ENCODE results near the gene HOXA3. TPM values are rescaled to one million over a fixed set of nuclear protein-coding genes. Genes with fewer than 3 reads are reported as not detected.
A peak's percentile ranks its signal among the peaks of the same experiment; 100 is the strongest.

Gene HOXA3
- polyA plus RNA-seq, 4 donors: 36.3 to 53.5 (median 51.6) TPM

DNA sequence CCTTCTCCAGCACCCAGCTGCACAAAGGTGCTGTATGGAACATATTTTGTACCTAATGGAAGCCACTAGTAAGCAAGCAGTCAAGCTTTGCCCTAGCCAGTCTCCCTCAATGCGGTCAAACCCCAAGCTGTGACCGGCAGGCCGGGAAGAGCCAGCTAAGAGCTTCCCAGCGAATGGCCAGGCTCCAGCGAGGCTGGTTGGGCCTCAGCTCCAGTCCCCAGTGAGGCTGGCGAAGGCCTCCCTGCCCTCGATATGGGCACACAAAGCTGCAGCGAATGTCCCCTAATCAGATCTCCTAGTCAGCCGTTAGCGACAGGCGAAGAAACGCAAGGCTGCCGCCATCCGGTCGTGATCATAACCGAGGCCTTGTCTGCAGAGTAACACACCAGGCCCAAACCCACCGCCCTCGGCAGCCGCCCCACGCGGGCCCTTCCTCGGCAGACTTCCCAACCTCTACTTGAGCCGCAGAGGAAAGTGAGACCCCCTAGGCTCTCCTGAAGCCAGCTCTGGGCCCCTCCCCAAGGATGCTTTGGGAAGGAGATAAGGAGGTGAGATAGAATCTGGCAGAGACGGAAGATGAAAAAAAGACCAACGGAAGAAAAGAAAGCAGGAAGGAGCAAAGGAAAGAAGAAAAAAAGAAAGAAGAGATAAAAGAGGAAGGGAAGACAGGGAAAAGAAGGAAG, 16.0 kb upstream of the HOXA3 start:
- no peak for DNase-seq (ENCODE audit: low read depth in 4 of 4, low spot score in 2 of 4)

DNA sequence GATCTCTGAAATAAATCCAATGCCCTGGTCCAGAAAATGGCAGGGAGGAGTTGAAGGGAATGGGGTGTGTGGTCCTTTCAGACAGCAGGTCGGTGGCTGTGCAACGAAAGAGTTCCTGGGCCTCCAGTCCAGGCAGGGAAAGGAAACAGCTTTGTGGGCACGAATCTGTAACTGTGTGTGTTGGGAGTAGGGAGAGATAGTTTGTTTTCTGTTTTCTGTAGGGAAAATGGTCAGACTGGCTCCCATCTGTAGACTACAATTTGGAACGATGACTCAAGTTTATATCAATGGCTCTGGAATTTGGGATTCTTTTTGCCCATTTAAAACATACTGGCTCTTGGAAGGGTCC, 15.5 kb upstream of the HOXA3 start:
- DNase-seq (ENCODE audit: low read depth in 4 of 4, low spot score in 2 of 4): no peak

DNA sequence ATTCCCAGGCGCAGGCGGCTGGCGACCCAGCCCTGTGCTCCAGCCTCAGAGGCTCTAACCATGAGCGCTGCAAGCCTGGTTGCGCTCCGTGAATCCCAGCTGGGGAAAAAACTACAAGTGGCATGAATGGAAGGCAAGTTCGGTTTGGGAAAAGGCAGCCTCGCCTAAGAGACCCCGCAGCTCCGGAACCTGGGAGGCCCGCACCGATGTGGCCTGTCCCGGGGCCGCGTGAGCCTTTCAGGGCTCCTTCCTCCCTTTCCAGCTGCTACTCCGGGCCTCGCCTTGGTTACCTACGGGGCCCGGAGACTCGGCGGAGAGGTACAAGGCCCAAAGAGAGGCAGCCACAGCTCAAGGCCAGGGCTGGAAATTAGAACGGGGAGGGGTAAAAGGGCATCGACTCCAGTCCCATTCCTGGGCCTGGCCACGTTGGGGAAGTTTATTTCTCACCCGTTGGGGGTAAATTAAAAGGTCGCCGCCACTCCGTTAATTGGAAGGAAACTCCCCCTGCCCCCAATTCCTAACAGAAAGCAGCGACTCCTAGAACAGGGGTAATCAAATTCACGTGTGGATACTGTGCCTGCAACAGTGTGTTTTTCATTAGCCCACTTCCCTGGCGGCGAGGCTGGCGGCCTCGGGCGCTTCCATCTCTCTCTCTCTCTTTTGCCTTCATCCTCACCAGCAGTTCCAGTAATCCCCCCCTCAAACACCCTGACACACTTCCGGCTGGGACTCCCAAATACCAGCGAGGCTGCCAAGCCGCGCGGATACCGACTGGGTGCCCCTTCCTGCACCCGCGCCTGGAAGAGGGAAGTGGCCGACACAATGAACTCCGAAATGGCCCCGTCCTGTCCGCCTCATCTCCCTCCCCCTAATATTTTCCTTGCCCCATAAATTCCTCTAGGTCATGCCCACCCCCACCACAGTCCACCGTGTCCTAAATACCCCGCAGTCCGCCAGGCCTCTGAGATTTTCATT, 14.4 kb upstream of the HOXA3 start:
- DNase-seq (ENCODE audit: low read depth in 4 of 4, low spot score in 2 of 4): no peak

GRCh38 chr7:27165996-27166530, 13.7 kb upstream of the HOXA3 start:
- peak in 1 of 4 donors; percentile 85 for DNase-seq (ENCODE audit: low read depth in 4 of 4, low spot score in 2 of 4)

DNA sequence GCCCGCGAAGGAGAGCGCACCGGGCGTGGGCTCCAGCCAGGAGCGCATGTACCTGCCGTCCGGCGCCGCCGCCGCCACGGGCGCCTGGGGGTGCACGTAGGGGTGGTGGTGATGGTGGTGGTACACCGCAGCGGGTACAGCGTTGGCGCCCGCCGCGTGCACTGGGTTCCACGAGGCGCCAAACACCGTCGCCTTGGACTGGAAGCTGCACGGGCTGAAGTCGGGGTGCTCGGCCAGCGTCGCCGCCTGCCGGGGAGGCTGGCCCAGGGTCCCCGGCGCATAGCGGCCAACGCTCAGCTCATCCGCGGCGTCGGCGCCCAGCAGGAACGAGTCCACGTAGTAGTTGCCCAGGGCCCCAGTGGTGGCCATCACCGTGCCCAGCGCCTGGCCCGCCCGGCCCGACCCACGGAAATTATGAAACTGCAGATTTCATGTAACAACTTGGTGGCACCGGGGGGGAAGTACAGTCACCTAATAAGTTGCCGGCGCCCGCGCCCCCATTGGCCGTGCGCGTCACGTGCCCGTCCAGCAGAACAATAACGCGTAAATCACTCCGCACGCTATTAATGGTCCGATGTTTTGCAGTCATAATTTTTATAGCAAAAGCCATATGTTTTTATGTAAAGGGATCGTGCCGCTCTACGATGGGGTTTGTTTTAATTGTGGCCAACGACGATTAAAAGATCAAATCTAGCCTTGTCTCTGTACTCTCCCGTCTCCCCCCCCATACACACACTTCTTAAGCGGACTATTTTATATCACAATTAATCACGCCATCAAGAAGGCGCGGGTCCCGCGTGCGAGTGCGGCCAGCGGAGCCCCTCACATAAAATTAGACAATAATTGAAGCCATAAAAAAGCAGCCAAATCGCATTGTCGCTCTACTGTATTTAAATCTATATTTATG, 13.0 kb upstream of the HOXA3 start, which contains the start of gene HOXA9:
Gene HOXA9 (minus strand): TSS at position 449 of the 907 bp plus-strand sequence. CDS start 80 bp downstream, at position 369.
- peak in 3 of 4 donors; percentile 89 to 92 (median 90) for DNase-seq (ENCODE audit: low read depth in 4 of 4, low spot score in 2 of 4)

GRCh38 chr7:27164367-27165088, 12.1 kb upstream of the HOXA3 start:
- DNase-seq (ENCODE audit: low read depth in 4 of 4, low spot score in 2 of 4): no peak

DNA sequence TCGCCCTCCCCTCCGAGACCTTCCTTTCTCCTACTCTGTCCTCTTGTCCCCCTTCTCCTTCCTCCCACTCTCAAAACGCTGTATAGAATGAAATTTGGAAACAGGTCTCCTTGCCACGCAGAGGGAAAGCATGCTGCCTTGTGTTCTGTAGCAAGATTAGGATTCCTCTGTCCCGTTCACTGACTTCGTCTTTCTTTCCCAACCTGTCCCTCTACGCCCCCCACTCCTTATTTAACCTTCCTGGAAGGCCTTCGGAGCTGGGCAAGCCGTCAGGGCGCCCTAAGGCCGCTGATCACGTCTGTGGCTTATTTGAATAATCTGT, 11.6 kb upstream of the HOXA3 start:
- DNase-seq (ENCODE audit: low read depth in 4 of 4, low spot score in 2 of 4): no peak

- no peak for DNase-seq (ENCODE audit: low read depth in 4 of 4, low spot score in 2 of 4)
Measured at GRCh38 chr7:27163288-27164044, 11.1 kb upstream of the HOXA3 start.

DNA sequence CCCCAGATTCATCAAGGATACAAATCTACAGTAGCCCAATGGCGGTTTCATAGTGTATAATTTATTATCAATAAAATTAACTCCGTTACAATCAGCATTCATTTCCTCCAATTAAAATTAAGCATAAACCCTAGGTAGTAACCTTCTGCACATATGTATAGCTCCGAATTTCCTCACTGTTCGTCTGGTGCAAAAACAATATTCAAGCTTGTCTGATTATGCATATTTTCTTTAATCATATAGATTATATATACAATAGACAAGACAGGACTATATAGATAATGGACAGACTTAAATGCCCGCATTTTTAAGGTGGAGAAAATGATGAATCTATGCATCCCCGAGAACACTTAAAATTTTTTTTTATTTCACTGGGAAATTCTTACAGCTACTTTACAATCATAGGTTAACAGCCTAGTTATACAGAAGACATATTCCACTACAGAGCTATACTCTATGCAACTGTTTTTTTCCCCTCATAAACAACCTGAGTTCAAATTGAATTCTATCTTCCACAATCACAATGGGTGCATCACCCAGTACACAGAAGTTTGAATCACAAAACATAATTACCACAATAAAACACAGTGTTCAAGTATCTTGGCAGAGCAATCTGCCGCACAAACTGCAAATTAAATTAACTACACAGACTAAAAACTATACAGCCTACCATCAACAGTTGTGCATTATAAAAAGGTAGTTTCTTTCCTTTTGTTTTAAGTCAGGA, 10.3 kb upstream of the HOXA3 start:
- no peak for DNase-seq (ENCODE audit: low read depth in 4 of 4, low spot score in 2 of 4)

- DNase-seq (ENCODE audit: low read depth in 4 of 4, low spot score in 2 of 4): no peak
Measured at GRCh38 chr7:27161721-27162560, 9.6 kb upstream of the HOXA3 start.

- DNase-seq (ENCODE audit: low read depth in 4 of 4, low spot score in 2 of 4): no peak
Measured at GRCh38 chr7:27161214-27161720, 8.9 kb upstream of the HOXA3 start.

DNA sequence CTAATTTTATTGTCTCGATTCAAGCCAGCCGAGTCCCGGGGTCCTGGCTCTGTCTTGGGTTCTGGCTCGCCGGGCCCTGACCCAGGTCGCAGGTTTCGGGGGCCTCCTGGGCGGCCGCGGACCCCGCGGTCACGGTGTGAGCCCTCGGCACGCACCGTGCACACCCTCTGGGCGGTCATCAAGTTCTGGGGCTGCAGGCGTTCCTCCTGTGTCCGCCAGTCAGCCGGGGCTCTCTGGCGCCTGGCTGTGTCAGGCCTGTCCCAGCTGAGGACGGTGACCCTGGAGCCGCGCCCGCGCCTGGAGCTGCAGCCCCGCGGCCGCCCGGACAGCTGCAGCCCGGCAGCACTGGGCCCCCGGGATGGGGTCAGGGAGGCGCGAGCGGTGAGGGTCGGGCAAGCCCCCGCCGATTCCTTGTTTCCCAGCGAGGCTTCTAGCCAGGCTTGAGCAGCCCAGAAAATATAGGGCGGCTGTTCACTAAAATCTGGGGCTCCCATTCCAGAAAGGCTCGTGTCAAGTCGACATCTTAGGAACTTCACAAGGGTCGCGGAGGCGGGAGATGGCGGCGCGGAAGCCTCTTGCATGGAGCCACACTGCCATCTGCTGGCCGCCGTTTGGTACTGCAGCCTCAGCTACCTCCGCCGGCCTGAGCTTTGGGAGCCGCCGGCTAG, 8.3 kb upstream of the HOXA3 start:
- peak in 3 of 4 donors; percentile 88 to 91 (median 91) for DNase-seq (ENCODE audit: low read depth in 4 of 4, low spot score in 2 of 4)

DNA sequence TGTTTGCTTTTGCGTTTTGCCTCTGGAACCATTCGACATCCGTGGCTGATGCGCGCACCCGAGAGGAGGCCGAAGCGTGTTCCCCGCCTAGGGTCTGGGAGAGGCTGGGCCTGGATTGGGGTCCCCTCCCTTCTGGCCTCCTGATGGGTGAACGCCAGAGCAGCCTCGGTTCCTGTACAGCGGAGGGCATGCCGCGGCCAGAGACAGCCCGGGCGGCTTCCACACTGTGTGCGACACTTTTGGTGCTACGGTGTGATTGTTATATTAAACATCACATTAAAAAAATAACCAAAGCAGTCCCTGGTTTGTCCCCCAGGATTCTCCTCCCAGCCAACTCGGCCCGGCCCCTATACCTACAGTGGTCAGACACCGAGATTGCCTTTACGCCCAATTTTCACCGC, 7.8 kb upstream of the HOXA3 start:
- DNase-seq (ENCODE audit: low read depth in 4 of 4, low spot score in 2 of 4): no peak

DNA sequence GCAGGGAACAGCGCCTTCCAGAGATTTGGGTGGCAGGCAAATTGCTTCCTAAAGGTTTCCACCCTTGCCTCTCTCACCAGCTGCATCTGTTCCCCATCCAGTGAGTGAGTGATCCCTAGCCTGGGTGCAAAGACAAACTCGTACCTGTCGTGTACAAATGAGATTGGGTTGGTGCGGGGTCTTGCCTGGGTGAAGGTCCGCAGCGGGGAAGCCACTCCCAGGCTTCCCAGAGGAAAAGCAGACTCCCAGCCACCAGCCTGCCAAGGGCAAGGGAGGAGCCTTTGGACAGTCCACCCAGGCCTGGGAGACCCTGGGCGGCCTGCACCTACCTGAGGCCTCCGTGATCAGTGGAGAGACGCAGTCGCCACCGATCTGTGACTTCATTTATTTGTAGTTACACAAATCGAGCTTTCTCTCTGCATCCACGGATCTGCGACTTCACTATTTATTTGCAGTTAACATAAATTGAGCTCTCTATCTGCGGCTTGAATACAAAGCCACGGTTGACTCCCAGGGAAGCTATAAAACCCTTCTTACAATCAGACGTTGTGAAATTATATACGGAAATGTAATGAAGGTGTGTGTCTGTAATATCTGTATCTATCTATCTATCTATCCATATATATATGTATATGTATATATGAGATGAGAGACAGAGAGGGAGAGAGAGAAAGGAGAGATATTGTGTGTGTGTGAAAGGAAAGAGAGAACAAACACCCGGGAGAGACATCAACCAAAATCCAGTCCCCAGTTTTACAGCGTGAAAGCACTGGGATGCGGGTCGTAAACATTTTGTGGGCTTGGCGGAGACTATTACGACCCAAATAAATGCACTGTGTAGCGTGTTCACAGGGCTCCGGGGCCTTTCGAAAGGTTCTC, 7.1 kb upstream of the HOXA3 start:
- no peak for DNase-seq (ENCODE audit: low read depth in 4 of 4, low spot score in 2 of 4)

DNA sequence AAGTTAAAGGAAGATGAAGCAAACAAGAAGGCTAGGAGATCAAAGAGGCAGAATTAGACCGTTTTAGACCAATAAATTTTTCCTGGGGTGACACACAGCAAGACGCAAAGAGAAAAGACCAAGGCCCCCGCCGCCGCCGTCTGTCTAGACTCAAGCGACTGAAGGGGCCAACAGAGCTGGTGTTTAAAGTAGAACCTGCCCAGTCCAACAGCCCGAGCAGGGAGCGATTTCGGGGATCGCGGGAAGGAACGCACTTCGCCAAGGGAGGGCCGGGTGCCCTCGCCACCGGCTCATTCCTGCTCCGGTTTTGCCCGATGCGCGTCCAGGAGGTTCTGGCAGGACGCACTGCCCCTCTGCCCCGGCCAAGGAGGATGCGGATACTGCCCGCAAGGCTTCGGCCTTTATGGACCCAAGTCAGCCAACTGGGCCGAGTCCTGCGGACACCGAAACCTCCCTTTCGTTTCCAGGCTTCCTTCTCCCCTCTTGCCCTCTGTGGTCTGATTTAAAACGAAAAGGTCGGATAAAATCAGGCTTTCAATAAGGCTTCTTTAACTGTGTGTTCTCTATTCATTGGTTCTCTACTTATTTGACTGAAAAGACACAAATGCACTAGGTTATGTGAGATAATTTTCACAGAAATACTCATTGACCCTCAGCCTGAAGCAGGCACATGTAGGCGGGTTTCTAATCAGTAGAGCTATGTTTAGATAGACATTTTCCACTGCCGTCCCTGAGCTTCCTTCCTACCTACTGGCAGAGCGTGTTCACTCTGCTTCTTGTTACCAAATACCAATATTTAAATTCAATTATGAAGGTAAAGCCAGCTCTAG, 6.3 kb upstream of the HOXA3 start:
- DNase-seq (ENCODE audit: low read depth in 4 of 4, low spot score in 2 of 4): no peak
